ENCODE measurements around the gene NGRN.

DNA sequence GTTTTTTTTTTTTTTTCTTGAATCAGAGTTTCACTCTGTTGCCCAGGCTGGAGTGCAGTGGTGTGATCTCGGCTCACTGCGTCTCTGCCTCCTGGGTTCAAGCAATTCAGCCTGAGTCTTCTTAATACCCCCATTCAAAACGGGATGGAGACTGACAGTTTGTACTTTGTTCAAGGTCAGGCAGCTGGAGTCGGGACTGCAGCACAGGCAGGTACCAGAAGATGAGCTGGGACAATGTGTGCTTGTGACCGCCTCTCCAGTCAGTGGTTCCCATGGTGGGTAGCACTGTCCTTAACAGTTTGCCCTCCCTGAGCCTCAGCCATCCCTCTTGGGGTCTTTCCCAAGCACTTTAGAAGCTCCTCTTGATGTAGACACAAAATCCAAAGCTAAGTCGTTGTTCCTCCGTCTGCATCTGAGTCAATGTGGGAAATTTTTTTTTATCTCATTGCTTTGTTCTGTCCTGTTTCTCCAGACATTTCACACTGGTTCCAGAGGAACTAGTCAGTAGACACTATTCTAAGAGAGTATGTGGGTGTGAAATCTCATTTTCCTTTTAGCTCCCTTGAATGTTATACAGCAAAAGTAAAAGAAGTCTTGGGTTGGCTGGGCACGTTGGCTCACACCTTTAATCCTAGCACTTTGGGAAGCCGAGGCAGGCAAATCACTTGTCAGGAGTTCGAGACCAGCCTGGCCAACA, 21.4 kb upstream of the NGRN start:
- TF ChIP-seq, protein P1, sequence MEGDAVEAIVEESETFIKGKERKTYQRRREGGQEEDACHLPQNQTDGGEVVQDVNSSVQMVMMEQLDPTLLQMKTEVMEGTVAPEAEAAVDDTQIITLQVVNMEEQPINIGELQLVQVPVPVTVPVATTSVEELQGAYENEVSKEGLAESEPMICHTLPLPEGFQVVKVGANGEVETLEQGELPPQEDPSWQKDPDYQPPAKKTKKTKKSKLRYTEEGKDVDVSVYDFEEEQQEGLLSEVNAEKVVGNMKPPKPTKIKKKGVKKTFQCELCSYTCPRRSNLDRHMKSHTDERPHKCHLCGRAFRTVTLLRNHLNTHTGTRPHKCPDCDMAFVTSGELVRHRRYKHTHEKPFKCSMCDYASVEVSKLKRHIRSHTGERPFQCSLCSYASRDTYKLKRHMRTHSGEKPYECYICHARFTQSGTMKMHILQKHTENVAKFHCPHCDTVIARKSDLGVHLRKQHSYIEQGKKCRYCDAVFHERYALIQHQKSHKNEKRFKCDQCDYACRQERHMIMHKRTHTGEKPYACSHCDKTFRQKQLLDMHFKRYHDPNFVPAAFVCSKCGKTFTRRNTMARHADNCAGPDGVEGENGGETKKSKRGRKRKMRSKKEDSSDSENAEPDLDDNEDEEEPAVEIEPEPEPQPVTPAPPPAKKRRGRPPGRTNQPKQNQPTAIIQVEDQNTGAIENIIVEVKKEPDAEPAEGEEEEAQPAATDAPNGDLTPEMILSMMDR (conservative IDR thresholded peaks at IDR 0.05), result no peak
- TF ChIP-seq EZH2 (IDR thresholded peaks at IDR 0.05; ENCODE audit: low read depth), result no peak
